ENCODE measurements around the gene FAM72A.
"Not testable (repeated sequence)": the region's sequence is repeated elsewhere in the genome, so short reads cannot be mapped to it uniquely, and the experiment has no call there.

The FAM72A gene

GRCh38 chr1:206174182-206174868, 28.3 kb downstream of the FAM72A start:
- H3K4me3 ChIP-seq (ENCODE audit: low read depth, low read length); H3K27ac ChIP-seq (ENCODE audit: extremely low read depth, low read depth, low read length); POLR2A ChIA-PET; H3K36me3 ChIP-seq (ENCODE audit: control insufficient read depth in 2 of 2, insufficient read depth in 1 of 2, low read length in 2 of 2); H3K9me3 ChIP-seq (ENCODE audit: control insufficient read depth, insufficient read depth, low read depth, low read length); H3K4me1 ChIP-seq (ENCODE audit: control insufficient read depth, insufficient read depth, low read length): not testable (repeated sequence)
- CTCF ChIA-PET: interaction anchor here (0.7 kb wide), 2 partner anchors 665 to 748 kb away, joined by 3 read pairs; no protein-coding TSS in a partner anchor
- peak; percentile 24 for TF ChIP-seq ZNF654 (tag by site-specific recombination; IDR thresholded peaks at IDR 0.05; ENCODE audit: low read depth)

- H3K4me3 ChIP-seq (ENCODE audit: low read depth, low read length); H3K4me1 ChIP-seq (ENCODE audit: control insufficient read depth, insufficient read depth, low read length); CTCF ChIA-PET; H3K36me3 ChIP-seq (ENCODE audit: control insufficient read depth in 2 of 2, insufficient read depth in 1 of 2, low read length in 2 of 2); H3K27ac ChIP-seq (ENCODE audit: extremely low read depth, low read depth, low read length); POLR2A ChIA-PET; H3K9me3 ChIP-seq (ENCODE audit: control insufficient read depth, insufficient read depth, low read depth, low read length): not testable (repeated sequence)
These were observed 29.4 kb downstream of the FAM72A start for GRCh38 chr1:206173110-206173719.

- H3K9me3 ChIP-seq (ENCODE audit: control insufficient read depth, insufficient read depth, low read depth, low read length); H3K27ac ChIP-seq (ENCODE audit: extremely low read depth, low read depth, low read length); H3K4me1 ChIP-seq (ENCODE audit: control insufficient read depth, insufficient read depth, low read length); H3K36me3 ChIP-seq (ENCODE audit: control insufficient read depth in 2 of 2, insufficient read depth in 1 of 2, low read length in 2 of 2); H3K4me3 ChIP-seq (ENCODE audit: low read depth, low read length); CTCF ChIA-PET; POLR2A ChIA-PET: not testable (repeated sequence)
These were observed 32.8 kb downstream of the FAM72A start for GRCh38 chr1:206169794-206170193.

GRCh38 chr1:206167350-206168029, 35.1 kb downstream of the FAM72A start:
- not testable (repeated sequence) for H3K4me1 ChIP-seq (ENCODE audit: control insufficient read depth, insufficient read depth, low read length)

GRCh38 chr1:206145771-206146290, 56.8 kb downstream of the FAM72A start:
- H3K9me3 ChIP-seq (ENCODE audit: control insufficient read depth, insufficient read depth, low read depth, low read length): no peaks in the 10 kb centered on the region
- TF ChIP-seq ZNF704 (tag by site-specific recombination; IDR thresholded peaks at IDR 0.05) (no peak), ZNF366 (tag by site-specific recombination; conservative IDR thresholded peaks at IDR 0.05) (no peak), PATZ1 (tag by site-specific recombination; IDR thresholded peaks at IDR 0.05) (no peak), SP2 (tag by site-specific recombination; IDR thresholded peaks at IDR 0.05) (no peak)
- H3K4me1 ChIP-seq (ENCODE audit: control insufficient read depth, insufficient read depth, low read length): 0 out of 2 replicates have a peak, but pooled peaks cover 2% of the 10 kb centered on the region
- ChIA-PET CTCF (no interaction called here), POLR2A (no interaction called here)
- no peak overlapping the region for H3K4me3 ChIP-seq (ENCODE audit: low read depth, low read length)
- H3K27ac ChIP-seq (ENCODE audit: extremely low read depth, low read depth, low read length): no peak overlapping the region
- H3K36me3 ChIP-seq (ENCODE audit: control insufficient read depth in 2 of 2, insufficient read depth in 1 of 2, low read length in 2 of 2): no peaks in the 10 kb centered on the region

More at GRCh38 chr1:206167350-206168029, 35.1 kb downstream of the FAM72A start:
- H3K27ac ChIP-seq (ENCODE audit: extremely low read depth, low read depth, low read length); CTCF ChIA-PET; H3K36me3 ChIP-seq (ENCODE audit: control insufficient read depth in 2 of 2, insufficient read depth in 1 of 2, low read length in 2 of 2); H3K9me3 ChIP-seq (ENCODE audit: control insufficient read depth, insufficient read depth, low read depth, low read length); H3K4me3 ChIP-seq (ENCODE audit: low read depth, low read length); POLR2A ChIA-PET: not testable (repeated sequence)

Measured in HEK293 (cell line).